A549 (cell line): ENCODE results near the gene TCF7L2. TPM values are rescaled to one million over a fixed set of nuclear protein-coding genes. Genes with fewer than 3 reads are reported as not detected.

ENCODE experiments used
- ATAC-seq, 2 experiments: fragments of 200-7000 bp in 1 of 2; fragments of >200 bp in 1 of 2; cut with Nextera tagmentation in 1 of 2; cut with Tn5 transposase in 1 of 2; 3 replicates each; pipeline versions ENCODE4 v1.8.0 to v1.9.1; 2018 to 2020; ENCODE audit warnings: mild to moderate bottlenecking in 1 of 2, moderate library complexity in 1 of 2
- CTCF ChIA-PET: fragments of 300-600 bp; sonication (Branson Sonifier 250); formaldehyde crosslinking; extraction: SDS; loops from one replicate; lab custom pipeline; 2021; ENCODE audit warnings: antibody characterized with exemption, inconsistent platforms; lab: Yijun Ruan, JAX
- POLR2A ChIA-PET: fragments of 350-600 bp; formaldehyde crosslinking; extraction: SDS; loops from one replicate; lab custom pipeline; 2021; ENCODE audit warnings: antibody characterized with exemption, inconsistent platforms; lab: Yijun Ruan, JAX
- DNase-seq, 2 experiments: peaks; one replicate each; pipeline versions ENCODE4 v3.0.0 to v3.0.0-alpha.2; 2011 to 2016; ENCODE audit warnings: low read depth in 1 of 2, low spot score in 1 of 2
- FAIRE-seq: peaks from 2 replicates; lab custom pipeline; 2011; peaks lifted over from hg19 to GRCh38; lab: Jason Lieb, UNC
- H3K27ac ChIP-seq, 2 experiments: fragments of >200 bp; sonication (Bioruptor Twin); formaldehyde crosslinking; 3 replicates each; pipeline ENCODE4 v1.5.1; 2016 to 2017
- H3K4me1 ChIP-seq: fragments of >200 bp; sonication (Bioruptor Twin); formaldehyde crosslinking; 3 replicates; pipeline ENCODE4 v1.6.1; 2016
- H3K4me2 ChIP-seq: fragments of >200 bp; sonication (Bioruptor Twin); formaldehyde crosslinking; 3 replicates; pipeline ENCODE4 v1.6.1; 2016
- H3K4me3 ChIP-seq: fragments of >200 bp; sonication (Bioruptor Twin); formaldehyde crosslinking; 3 replicates; pipeline ENCODE4 v1.5.1; 2016
- H3K9me3 ChIP-seq: fragments of >200 bp; sonication (Bioruptor Twin); formaldehyde crosslinking; 3 replicates; pipeline ENCODE4 v1.6.1; 2016
- ATOH8 ChIP-seq: fragments of 250-450 bp; sonication (Bioruptor Pico); IDR thresholded peaks from 2 replicates; pipeline ENCODE4 v1.5.0; 2020; ENCODE audit warnings: low read depth, mild to moderate bottlenecking, moderate library complexity
- E2F6 ChIP-seq: IDR thresholded peaks from 2 replicates; pipeline ENCODE4 v1.6.1; 2012; ENCODE audit warnings: low read depth, borderline replicate concordance
- EHF ChIP-seq: fragments of 250-450 bp; sonication (Bioruptor Pico); IDR thresholded peaks from 2 replicates; pipeline ENCODE4 v1.5.0; 2020; ENCODE audit warnings: mild to moderate bottlenecking
- ELK1 ChIP-seq: fragments of 150-350 bp; IDR thresholded peaks from 2 replicates; pipeline ENCODE4 v1.6.1; 2014; ENCODE audit warnings: low read depth, mild to moderate bottlenecking, low read length
- EP300 ChIP-seq, 2 experiments: fragments of >200 bp; sonication (Bioruptor Twin); formaldehyde crosslinking; IDR thresholded peaks; 2 replicates in 1 of 2; 3 replicates in 1 of 2; pipeline ENCODE4 v1.6.1; 2016 to 2017
- FOSL2 ChIP-seq, 2 experiments: fragments of 450-650 bp in 1 of 2; fragments of >200 bp in 1 of 2; sonication (Bioruptor Twin) in 1 of 2; formaldehyde crosslinking; IDR thresholded peaks; 2 replicates each; pipeline versions ENCODE4 v1.5.0 to v1.6.1; 2016 to 2020; ENCODE audit warnings: mild to moderate bottlenecking in 1 of 2, moderate library complexity in 1 of 2
- FOXS1 ChIP-seq: fragments of 250-450 bp; sonication (Bioruptor Pico); IDR thresholded peaks from 2 replicates; pipeline ENCODE4 v1.5.0; 2020; ENCODE audit warnings: mild to moderate bottlenecking, moderate library complexity
- GATA3 ChIP-seq: IDR thresholded peaks from 2 replicates; pipeline ENCODE4 v1.6.1; 2012; ENCODE audit warnings: borderline replicate concordance
- HES2 ChIP-seq: fragments of >200 bp; sonication (Bioruptor Twin); formaldehyde crosslinking; IDR thresholded peaks from 2 replicates; pipeline ENCODE4 v1.6.1; 2016
- HOXB5 ChIP-seq: fragments of 250-450 bp; sonication (Bioruptor Pico); IDR thresholded peaks from 2 replicates; pipeline ENCODE4 v1.5.0; 2020; ENCODE audit warnings: mild to moderate bottlenecking, moderate library complexity
- JUN ChIP-seq, 2 experiments: fragments of >200 bp; sonication (Bioruptor Twin); formaldehyde crosslinking; IDR thresholded peaks; 2 replicates in 1 of 2; 3 replicates in 1 of 2; pipeline ENCODE4 v1.6.1; 2016 to 2017
- KDM5A ChIP-seq: fragments of 200-600 bp; sonication (generic); IDR thresholded peaks from 2 replicates; pipeline ENCODE4 v1.6.1; 2016; ENCODE audit warnings: antibody characterized with exemption, mild to moderate bottlenecking
- MAZ ChIP-seq: fragments of 150-350 bp; IDR thresholded peaks from 2 replicates; pipeline ENCODE4 v1.6.1; 2014; ENCODE audit warnings: antibody characterized with exemption, low read depth, low read length, borderline replicate concordance
- NFE2L2 ChIP-seq: fragments of 150-350 bp; conservative IDR thresholded peaks from 2 replicates; pipeline ENCODE4 v1.6.1; 2014; ENCODE audit warnings: low read length
- NPAS2 ChIP-seq: fragments of 250-450 bp; sonication (Bioruptor Pico); IDR thresholded peaks from 2 replicates; pipeline ENCODE4 v1.8.0; 2022; ENCODE audit warnings: mild to moderate bottlenecking, moderate library complexity, borderline replicate concordance
- PHF8 ChIP-seq: fragments of 200-600 bp; sonication (generic); IDR thresholded peaks from 2 replicates; pipeline ENCODE4 v1.6.1; 2016; ENCODE audit warnings: low read depth, mild to moderate bottlenecking, antibody characterized with exemption, moderate library complexity, borderline replicate concordance
- RARB ChIP-seq: fragments of 250-450 bp; sonication (Bioruptor Pico); IDR thresholded peaks from 2 replicates; pipeline ENCODE4 v1.8.0; 2021; ENCODE audit warnings: mild to moderate bottlenecking, moderate library complexity
- SMC3 ChIP-seq: fragments of >200 bp; sonication (Bioruptor Twin); formaldehyde crosslinking; IDR thresholded peaks from 3 replicates; pipeline ENCODE4 v1.6.1; 2018; ENCODE audit warnings: inconsistent platforms
- SREBF2 ChIP-seq: fragments of 450-650 bp; IDR thresholded peaks from 2 replicates; pipeline ENCODE4 v1.6.1; 2014; ENCODE audit warnings: mild to moderate bottlenecking, moderate library complexity
- TFCP2L1 ChIP-seq: fragments of 250-450 bp; sonication (Bioruptor Pico); IDR thresholded peaks from 2 replicates; pipeline ENCODE4 v1.5.0; 2021; ENCODE audit warnings: mild to moderate bottlenecking
- USF2 ChIP-seq: fragments of 450-650 bp; IDR thresholded peaks from 2 replicates; pipeline ENCODE4 v1.6.1; 2014; ENCODE audit warnings: antibody characterized with exemption
- ZC3H11A ChIP-seq: fragments of 450-650 bp; IDR thresholded peaks from 2 replicates; pipeline ENCODE4 v1.6.1; 2014; ENCODE audit warnings: antibody characterized with exemption, mild to moderate bottlenecking
- ZFP36 ChIP-seq: fragments of 450-650 bp; IDR thresholded peaks from 2 replicates; pipeline ENCODE4 v1.6.1; 2014; ENCODE audit warnings: borderline replicate concordance; ENCODE audit not compliant: partially characterized antibody
- ZSCAN20 ChIP-seq: fragments of 250-450 bp; sonication (Bioruptor Pico); IDR thresholded peaks from 2 replicates; pipeline ENCODE4 v1.8.0; 2022; ENCODE audit warnings: mild to moderate bottlenecking, moderate library complexity
- WGBS: methylation state at CpG from one replicate; pipeline ENCODE4 v1.1.6; 2017; ENCODE audit errors: missing lambda C conversion rate; 5-methylcytosine and 5-hydroxymethylcytosine counted together
- polyA plus RNA-seq, 4 experiments: library from polyadenylated mRNA; depleted of rRNA in 3 of 4; stranded (reverse); fragments of >200 nt; fragmentation: RNase III in 1 of 4; extraction: RNeasy Plus Mini Kit Qiagen cat#74134 plus additional on column Dnase treatment in 1 of 4; gene quantifications; 2 replicates in 3 of 4; 3 replicates in 1 of 4; pipeline ENCODE4 v1.2.3, GENCODE V29; 2011 to 2017

Gene TCF7L2
- polyA plus RNA-seq, 2 of the 4 experiments (the other 2 are of a cell fraction), result 11.3 to 14.5 TPM

- DNase-seq, result no peak
- H3K4me2 ChIP-seq, result no peak overlapping the region
- FAIRE-seq, result no peak
- CTCF ChIA-PET, result interaction anchor here (0.6 to 1.8 kb wide), 3 partner anchors 18 to 106 kb away, joined by 3 to 5 read pairs (median 3); no protein-coding TSS in a partner anchor
- no peak overlapping the region for H3K27ac ChIP-seq
- no peaks in the 10 kb centered on the region for H3K9me3 ChIP-seq
- POLR2A ChIA-PET, result no interaction called here
- ATAC-seq, result no peak
- TF ChIP-seq MAZ (no peak), JUN (IDR thresholded peaks at IDR 0.05) (no peak), ZFP36 (no peak), FOSL2 (IDR thresholded peaks at IDR 0.05) (no peak), FOSL2 (CRISPR knock-in tag; IDR thresholded peaks at IDR 0.05) (no peak), SMC3 (no peak), ELK1 (no peak), NFE2L2 (no peak), KDM5A (no peak)
- no peak overlapping the region for H3K4me3 ChIP-seq
- peaks cover 60% of the 10 kb centered on the region for H3K4me1 ChIP-seq
- 74% methylated on average over 7 of the region's 7 CpGs for WGBS
Measured at GRCh38 chr10:113020838-113021237, 70.8 kb downstream of the TCF7L2 start.

- no peaks in the 10 kb centered on the region for H3K9me3 ChIP-seq
- H3K27ac ChIP-seq, result no peak overlapping the region; a peak in 1 of 6 replicates
- no peak for FAIRE-seq
- POLR2A ChIA-PET, result no interaction called here
- no peak for DNase-seq
- CTCF ChIA-PET, result interaction anchor here (0.6 to 1.8 kb wide), 3 partner anchors 18 to 650 kb away, joined by 3 to 5 read pairs (median 3); no protein-coding TSS in a partner anchor
- peaks cover 65% of the 10 kb centered on the region for H3K4me1 ChIP-seq
- TF ChIP-seq EP300 (IDR thresholded peaks at IDR 0.05), result no peak
- TF ChIP-seq ZC3H11A, result no peak
- TF ChIP-seq, all 56 proteins: peak for 0
- ATAC-seq, result no peak
- Histone ChIP-seq H3K4me2 (no peak overlapping the region), H3K4me3 (no peak overlapping the region)
- 81% methylated on average over 9 of the region's 9 CpGs for WGBS
Measured at GRCh38 chr10:113021268-113022040, 71.4 kb downstream of the TCF7L2 start.

- ChIA-PET CTCF (interaction anchor here (0.8 to 1.7 kb wide), 4 partner anchors 22 to 105 kb away, joined by 3 to 5 read pairs (median 4); no protein-coding TSS in a partner anchor), POLR2A (no interaction called here)
- H3K4me2 ChIP-seq, result no peak overlapping the region
- ATAC-seq, result no peak
- no peak for DNase-seq
- H3K4me1 ChIP-seq, result peaks cover 67% of the 10 kb centered on the region
- no peaks in the 10 kb centered on the region for H3K9me3 ChIP-seq
- FAIRE-seq, result no peak
- TF ChIP-seq FOXS1 (CRISPR knock-in tag), result no peak
- TF ChIP-seq ZSCAN20 (CRISPR knock-in tag), result no peak
- TF ChIP-seq USF2, result no peak
- TF ChIP-seq ELK1, result no peak
- no peak for TF ChIP-seq GATA3
- no peak for TF ChIP-seq RARB (CRISPR knock-in tag)
- TF ChIP-seq HOXB5 (CRISPR knock-in tag), result no peak
- TF ChIP-seq E2F6, result no peak
- TF ChIP-seq EHF (CRISPR knock-in tag), result no peak
- no peak for TF ChIP-seq SREBF2
- no peak for TF ChIP-seq ATOH8 (CRISPR knock-in tag)
- no peak for TF ChIP-seq HES2
- no peak for TF ChIP-seq PHF8
- TF ChIP-seq TFCP2L1, result no peak
- TF ChIP-seq NPAS2 (CRISPR knock-in tag), result no peak
- H3K4me3 ChIP-seq, result no peak overlapping the region
- WGBS, result 96% methylated on average over 7 of the region's 7 CpGs
- peak overlapping the region in 1 of 2 experiments; percentile 8; a peak in 1 of 6 replicates for H3K27ac ChIP-seq
Measured at GRCh38 chr10:113022265-113022664, 72.2 kb downstream of the TCF7L2 start.
